BLaER1 (cell line): ENCODE measurements around the gene ZNF785.

Source experiments
- H3K27ac ChIP-seq: shearing (Covaris generic); formaldehyde crosslinking; 2 replicates; pipeline ENCODE4 v1.8.1; 2022
- H3K27me3 ChIP-seq: shearing (Covaris generic); formaldehyde crosslinking; 2 replicates; pipeline ENCODE4 v1.8.1; 2022
- H3K36me3 ChIP-seq: shearing (Covaris generic); formaldehyde crosslinking; 2 replicates; pipeline ENCODE4 v1.8.1; 2022
- H3K4me1 ChIP-seq: shearing (Covaris generic); formaldehyde crosslinking; 2 replicates; pipeline ENCODE4 v1.8.1; 2022
- H3K4me2 ChIP-seq: shearing (Covaris generic); formaldehyde crosslinking; 2 replicates; pipeline ENCODE4 v1.8.1; 2022
- H3K4me3 ChIP-seq: shearing (Covaris generic); formaldehyde crosslinking; 2 replicates; pipeline ENCODE4 v1.8.1; 2022
- H3K9ac ChIP-seq: shearing (Covaris generic); formaldehyde crosslinking; 2 replicates; pipeline ENCODE4 v1.8.1; 2022
- H3K9me3 ChIP-seq: shearing (Covaris generic); formaldehyde crosslinking; 2 replicates; pipeline ENCODE4 v1.8.1; 2022
- H4K20me1 ChIP-seq: shearing (Covaris generic); formaldehyde crosslinking; 2 replicates; pipeline ENCODE4 v1.8.1; 2022
- Cebpa-rat ChIP-seq: shearing (Covaris generic); IDR thresholded peaks from 2 replicates; pipeline ENCODE4 v1.8.1; 2022

ZNF785 gene

GRCh38 chr16:30557707-30557956, 27.9 kb downstream of the ZNF785 start:
- TF ChIP-seq Cebpa-rat = no peak
- Histone ChIP-seq H3K4me1 (peaks cover 52% of the 10 kb centered on the region), H4K20me1 (peaks cover 26% of the 10 kb centered on the region; the same call in 1 of the 2 replicates), H3K36me3 (peaks cover 39% of the 10 kb centered on the region), H3K9me3 (no peaks in the 10 kb centered on the region), H3K27me3 (peaks cover 33% of the 10 kb centered on the region), H3K4me3 (peak overlapping the region; percentile 95), H3K27ac (peak overlapping the region; percentile 95), H3K9ac (peak overlapping the region; percentile 98), H3K4me2 (peak overlapping the region; percentile 91)

DNA sequence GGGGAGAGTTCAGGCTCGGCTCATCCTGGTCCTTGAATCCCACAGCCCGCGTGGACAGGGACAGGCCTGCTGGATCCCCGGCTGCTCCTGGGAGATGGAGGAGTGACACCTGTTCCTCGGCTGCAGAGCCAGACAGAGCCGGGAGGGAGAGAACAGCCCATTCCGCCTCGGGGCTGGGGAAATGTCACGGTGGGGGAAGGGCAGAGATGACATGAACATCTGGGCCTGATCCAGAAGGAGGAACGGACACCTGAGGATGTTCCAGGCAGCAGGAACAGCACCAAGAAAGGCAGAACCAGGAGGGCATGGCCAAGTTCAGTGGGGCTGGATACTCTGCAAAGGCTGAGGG, 29.4 kb downstream of the ZNF785 start:
- Histone ChIP-seq H3K9ac (peak overlapping the region; percentile 98; the same call in 1 of the 2 replicates), H3K4me2 (peak overlapping the region; percentile 91), H3K27me3 (peaks cover 20% of the 10 kb centered on the region), H3K4me3 (no peak overlapping the region), H3K9me3 (no peaks in the 10 kb centered on the region), H4K20me1 (peaks cover 29% of the 10 kb centered on the region; the same call in 1 of the 2 replicates), H3K4me1 (peaks cover 41% of the 10 kb centered on the region), H3K36me3 (peaks cover 44% of the 10 kb centered on the region), H3K27ac (no peak overlapping the region)
- TF ChIP-seq Cebpa-rat = no peak

DNA sequence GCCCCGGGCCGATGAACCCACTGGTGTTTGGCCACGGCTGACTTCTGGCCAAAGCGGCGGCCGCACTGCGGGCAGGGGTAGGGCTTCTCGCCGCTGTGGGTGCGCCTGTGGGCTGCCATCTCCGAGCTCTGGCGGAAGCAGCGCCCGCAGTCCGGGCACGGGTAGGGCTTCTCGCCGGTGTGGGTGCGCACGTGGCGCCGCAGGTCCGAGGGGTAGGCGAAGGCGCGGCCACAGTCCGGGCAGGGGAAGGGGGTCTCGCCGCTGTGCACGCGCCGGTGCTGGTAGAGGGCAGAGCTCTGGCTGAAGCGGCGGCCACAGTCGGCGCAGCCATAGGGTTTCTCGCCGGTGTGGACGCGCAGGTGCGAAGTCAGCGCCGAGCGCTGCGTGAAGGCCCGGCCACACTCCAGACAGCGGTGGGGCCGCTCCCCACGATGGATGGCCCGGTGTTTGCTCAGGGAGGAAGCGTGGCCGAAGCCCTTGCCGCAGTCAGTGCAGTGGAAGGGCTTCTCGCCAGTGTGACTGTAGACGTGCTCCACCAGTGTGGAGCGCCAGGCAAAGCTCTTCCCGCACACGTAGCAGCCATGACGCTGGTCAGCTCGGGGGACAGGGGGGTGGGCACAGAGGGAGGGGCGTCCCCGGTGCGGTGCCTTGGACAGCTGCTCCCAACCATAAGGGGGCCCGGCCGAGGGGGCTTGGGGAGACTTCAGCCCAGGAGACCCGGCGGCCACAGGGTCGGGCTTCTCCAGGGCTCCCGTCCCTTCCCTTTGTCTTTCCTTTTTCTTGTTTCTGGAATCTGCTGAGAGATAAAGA, 30.0 kb downstream of the ZNF785 start:
- Histone ChIP-seq H3K4me1 (peaks cover 36% of the 10 kb centered on the region), H3K9ac (peak overlapping the region; percentile 98; the same call in 1 of the 2 replicates), H4K20me1 (peaks cover 29% of the 10 kb centered on the region; the same call in 1 of the 2 replicates), H3K4me3 (no peak overlapping the region), H3K4me2 (peak overlapping the region; percentile 91; the same call in 1 of the 2 replicates), H3K9me3 (no peaks in the 10 kb centered on the region), H3K36me3 (peaks cover 44% of the 10 kb centered on the region), H3K27ac (no peak overlapping the region), H3K27me3 (peaks cover 14% of the 10 kb centered on the region)
- no peak for TF ChIP-seq Cebpa-rat

GRCh38 chr16:30554557-30555314, 30.8 kb downstream of the ZNF785 start:
- Histone ChIP-seq H3K4me2 (no peak overlapping the region), H3K4me3 (no peak overlapping the region), H3K9me3 (no peaks in the 10 kb centered on the region), H3K36me3 (peaks cover 44% of the 10 kb centered on the region), H4K20me1 (peaks cover 29% of the 10 kb centered on the region; the same call in 1 of the 2 replicates), H3K9ac (no peak overlapping the region), H3K4me1 (peaks cover 36% of the 10 kb centered on the region), H3K27ac (no peak overlapping the region), H3K27me3 (peaks cover 6% of the 10 kb centered on the region; the same call in 1 of the 2 replicates)
- no peak for TF ChIP-seq Cebpa-rat

GRCh38 chr16:30553393-30553899, 32.1 kb downstream of the ZNF785 start:
- Histone ChIP-seq H3K4me1 (peaks cover 27% of the 10 kb centered on the region), H3K4me2 (peak overlapping the region; percentile 16), H3K9me3 (no peaks in the 10 kb centered on the region), H3K36me3 (peaks cover 44% of the 10 kb centered on the region), H3K9ac (no peak overlapping the region), H3K27me3 (no peaks in the 10 kb centered on the region), H3K27ac (no peak overlapping the region), H3K4me3 (no peak overlapping the region), H4K20me1 (peaks cover 29% of the 10 kb centered on the region; the same call in 1 of the 2 replicates)
- TF ChIP-seq Cebpa-rat = no peak

DNA sequence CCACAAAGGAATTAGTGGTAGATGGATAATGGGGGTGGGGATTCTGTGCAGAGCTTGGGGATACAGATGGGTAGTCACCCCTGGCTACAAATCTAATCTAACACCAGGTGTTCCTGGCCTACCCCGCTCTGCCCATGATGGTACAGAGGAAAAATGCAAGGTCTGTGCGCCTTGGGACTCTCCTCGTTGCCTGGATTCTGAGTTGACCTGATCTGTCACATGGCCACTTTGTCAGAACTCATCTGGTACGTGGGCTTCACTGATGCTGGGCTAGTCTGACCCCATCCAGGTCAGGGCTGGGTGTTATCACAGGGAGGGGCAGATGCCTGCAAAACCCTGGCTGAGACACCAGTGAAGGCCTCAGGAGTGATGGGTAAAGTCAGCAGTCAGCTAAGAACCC, 32.5 kb downstream of the ZNF785 start:
- Histone ChIP-seq H3K9me3 (no peaks in the 10 kb centered on the region), H3K4me2 (peak overlapping the region; percentile 16; the same call in 1 of the 2 replicates), H3K4me3 (no peak overlapping the region), H4K20me1 (peaks cover 29% of the 10 kb centered on the region; the same call in 1 of the 2 replicates), H3K36me3 (peaks cover 46% of the 10 kb centered on the region), H3K9ac (no peak overlapping the region), H3K27me3 (no peaks in the 10 kb centered on the region), H3K4me1 (peaks cover 26% of the 10 kb centered on the region), H3K27ac (no peak overlapping the region)
- TF ChIP-seq Cebpa-rat = no peak

- no peak overlapping the region for H3K4me2 ChIP-seq
Observed at GRCh38 chr16:30551781-30552180, 33.7 kb downstream of the ZNF785 start.

DNA sequence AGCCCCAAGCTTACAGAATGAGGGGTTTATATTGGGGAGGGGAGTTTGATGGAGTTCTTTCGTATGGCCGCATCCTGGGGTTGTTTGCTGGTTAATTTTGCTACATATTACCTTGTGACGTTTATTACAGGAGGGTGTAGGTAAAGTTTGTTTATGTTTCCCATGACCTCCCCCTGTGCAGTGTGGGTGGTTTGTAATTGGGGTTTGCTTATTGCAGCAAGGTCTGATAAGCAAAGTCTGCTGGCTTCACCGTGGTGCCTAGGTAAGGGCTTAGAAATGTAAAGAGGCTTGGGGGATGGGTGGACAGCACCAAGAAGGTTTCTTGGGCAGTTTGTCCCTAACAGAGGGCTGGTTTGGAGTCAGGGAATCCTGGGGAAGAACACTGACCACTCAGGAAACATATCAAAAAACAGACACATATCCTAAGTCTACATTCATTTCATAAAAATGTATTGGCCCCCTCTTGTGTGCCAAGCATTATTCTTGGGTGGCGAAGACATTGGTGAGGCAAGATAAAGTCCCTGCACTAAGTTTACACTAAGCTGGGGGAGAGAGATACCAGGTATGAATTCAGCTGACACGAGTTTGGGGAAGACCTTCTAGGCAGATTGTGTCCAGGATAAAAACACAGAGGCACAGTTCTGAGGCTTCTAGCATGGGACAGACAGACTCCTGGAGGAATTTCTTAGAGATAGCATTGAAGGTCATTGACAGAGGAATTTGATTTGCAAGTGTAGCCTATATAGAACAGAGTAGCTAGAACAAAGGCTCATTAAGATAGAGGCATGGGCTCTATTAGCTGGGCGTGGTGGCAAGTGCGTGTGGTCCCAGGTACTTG, 36.9 kb downstream of the ZNF785 start:
- H3K27ac ChIP-seq = no peak overlapping the region
- H3K4me1 ChIP-seq = peaks cover 6% of the 10 kb centered on the region
- H4K20me1 ChIP-seq = peaks cover 13% of the 10 kb centered on the region; the same call in 1 of the 2 replicates
- TF ChIP-seq Cebpa-rat = no peak
- H3K4me2 ChIP-seq = no peak overlapping the region
- peaks cover 20% of the 10 kb centered on the region for H3K36me3 ChIP-seq
- no peak overlapping the region for H3K4me3 ChIP-seq
- no peak overlapping the region for H3K9ac ChIP-seq
- H3K9me3 ChIP-seq = no peaks in the 10 kb centered on the region
- no peaks in the 10 kb centered on the region for H3K27me3 ChIP-seq

More at GRCh38 chr16:30551781-30552180, 33.7 kb downstream of the ZNF785 start:
- H3K27me3 ChIP-seq = no peaks in the 10 kb centered on the region
- no peak overlapping the region for H3K27ac ChIP-seq
- peaks cover 49% of the 10 kb centered on the region for H3K36me3 ChIP-seq
- peaks cover 29% of the 10 kb centered on the region; the same call in 1 of the 2 replicates for H4K20me1 ChIP-seq
- no peak for TF ChIP-seq Cebpa-rat
- no peak overlapping the region for H3K9ac ChIP-seq
- H3K9me3 ChIP-seq = no peaks in the 10 kb centered on the region
- peaks cover 20% of the 10 kb centered on the region for H3K4me1 ChIP-seq
- H3K4me3 ChIP-seq = no peak overlapping the region

DNA sequence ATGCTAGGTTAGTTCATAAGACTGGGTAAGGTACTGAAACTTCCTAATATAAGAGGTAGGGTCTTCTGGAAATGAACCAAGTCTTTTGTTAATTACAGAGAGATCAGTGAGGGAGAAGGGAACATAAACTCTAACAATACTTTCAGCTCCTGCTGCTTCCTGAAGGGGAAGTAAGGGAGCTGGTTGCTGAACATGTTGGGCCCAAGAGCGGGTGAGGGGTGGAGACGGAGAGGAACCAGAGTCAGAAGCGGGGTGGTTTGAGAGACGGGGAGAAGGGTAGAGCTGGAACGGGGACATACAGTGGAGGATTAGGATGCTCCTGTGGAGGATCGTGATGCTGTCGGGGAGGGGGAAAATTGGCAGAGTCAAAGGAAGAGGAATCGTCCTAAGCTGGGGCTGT, 39.4 kb downstream of the ZNF785 start:
- Histone ChIP-seq H3K36me3 (peaks cover 6% of the 10 kb centered on the region; the same call in 1 of the 2 replicates), H3K9me3 (no peaks in the 10 kb centered on the region), H3K4me1 (no peaks in the 10 kb centered on the region), H3K27ac (no peak overlapping the region), H3K27me3 (no peaks in the 10 kb centered on the region), H4K20me1 (no peaks in the 10 kb centered on the region), H3K4me3 (no peak overlapping the region), H3K9ac (no peak overlapping the region), H3K4me2 (no peak overlapping the region)
- TF ChIP-seq Cebpa-rat = no peak
